Thyroid gland (tissue), 4 donors: ENCODE measurements around the gene TUBB1.

Experiments
- POLR2A ChIP-seq, 2 donors: fragments of 450-650 bp; IDR thresholded peaks; one replicate each; pipeline ENCODE4 v1.6.1; 2017; ENCODE audit warnings: antibody characterized with exemption in 2 of 2, mild to moderate bottlenecking in 2 of 2, moderate library complexity in 1 of 2
- TF ChIP-seq, protein P1 (sequence below), 6 experiments: fragments of 200-600 bp in 3 of 6; fragments of 450-650 bp in 3 of 6; sonication (generic) in 3 of 6; IDR thresholded peaks; one replicate each; pipeline ENCODE4 v1.5.1; 2016 to 2019; ENCODE audit warnings: antibody characterized with exemption in 6 of 6, mild to moderate bottlenecking in 2 of 6, inconsistent platforms in 1 of 6, moderate library complexity in 1 of 6

GRCh38 chr20:58984691-58985090, 34.5 kb upstream of the TUBB1 start:
- TF ChIP-seq, protein P1, sequence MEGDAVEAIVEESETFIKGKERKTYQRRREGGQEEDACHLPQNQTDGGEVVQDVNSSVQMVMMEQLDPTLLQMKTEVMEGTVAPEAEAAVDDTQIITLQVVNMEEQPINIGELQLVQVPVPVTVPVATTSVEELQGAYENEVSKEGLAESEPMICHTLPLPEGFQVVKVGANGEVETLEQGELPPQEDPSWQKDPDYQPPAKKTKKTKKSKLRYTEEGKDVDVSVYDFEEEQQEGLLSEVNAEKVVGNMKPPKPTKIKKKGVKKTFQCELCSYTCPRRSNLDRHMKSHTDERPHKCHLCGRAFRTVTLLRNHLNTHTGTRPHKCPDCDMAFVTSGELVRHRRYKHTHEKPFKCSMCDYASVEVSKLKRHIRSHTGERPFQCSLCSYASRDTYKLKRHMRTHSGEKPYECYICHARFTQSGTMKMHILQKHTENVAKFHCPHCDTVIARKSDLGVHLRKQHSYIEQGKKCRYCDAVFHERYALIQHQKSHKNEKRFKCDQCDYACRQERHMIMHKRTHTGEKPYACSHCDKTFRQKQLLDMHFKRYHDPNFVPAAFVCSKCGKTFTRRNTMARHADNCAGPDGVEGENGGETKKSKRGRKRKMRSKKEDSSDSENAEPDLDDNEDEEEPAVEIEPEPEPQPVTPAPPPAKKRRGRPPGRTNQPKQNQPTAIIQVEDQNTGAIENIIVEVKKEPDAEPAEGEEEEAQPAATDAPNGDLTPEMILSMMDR (IDR thresholded peaks at IDR 0.05), result no peak
- no peak for TF ChIP-seq POLR2A (IDR thresholded peaks at IDR 0.05)
